Stimulated activated CD8-positive, alpha-beta memory T cell treated with anti-CD3 and anti-CD28 coated beads, Interleukin-4, amount 100 ng/mL, for 4 hours (primary cell): ENCODE results near the gene SYNPR.

Experiments used
- DNase-seq, 2 donors: peaks; one replicate each; pipeline ENCODE4 v3.0.0-alpha.2; 2020; ENCODE audit warnings: low read depth in 2 of 2, low spot score in 1 of 2

SYNPR gene

GRCh38 chr3:63383040-63383439 is 104.9 kb downstream of the SYNPR start:
- no peak for DNase-seq

GRCh38 chr3:63384382-63384781 is 106.3 kb downstream of the SYNPR start:
- no peak for DNase-seq

GRCh38 chr3:63385629-63386028 is 107.5 kb downstream of the SYNPR start:
- DNase-seq, result no peak

- DNase-seq, result no peak
These were observed 108.5 kb downstream of the SYNPR start for GRCh38 chr3:63386568-63386967.

GRCh38 chr3:63387568-63387967 is 109.5 kb downstream of the SYNPR start:
- DNase-seq, result no peak

GRCh38 chr3:63390710-63391230 is 112.7 kb downstream of the SYNPR start:
- DNase-seq, result no peak

GRCh38 chr3:63395960-63396359 is 117.9 kb downstream of the SYNPR start:
- DNase-seq, result no peak

GRCh38 chr3:63400246-63400860 is 122.2 kb downstream of the SYNPR start:
- DNase-seq, result no peak

GRCh38 chr3:63405882-63406281 is 127.8 kb downstream of the SYNPR start:
- no peak for DNase-seq

GRCh38 chr3:63413523-63413922 is 135.4 kb downstream of the SYNPR start:
- DNase-seq, result no peak

- no peak for DNase-seq
These were observed 136.5 kb downstream of the SYNPR start for GRCh38 chr3:63414607-63415006.

- no peak for DNase-seq
These were observed 151.8 kb downstream of the SYNPR start for GRCh38 chr3:63429905-63430304.

- DNase-seq, result no peak
These were observed 152.8 kb downstream of the SYNPR start for GRCh38 chr3:63430875-63431274.

GRCh38 chr3:63437858-63438257 is 159.8 kb downstream of the SYNPR start:
- DNase-seq, result no peak

GRCh38 chr3:63438826-63439371 is 160.8 kb downstream of the SYNPR start:
- no peak for DNase-seq

GRCh38 chr3:63441262-63441661 is 163.2 kb downstream of the SYNPR start:
- DNase-seq, result no peak

- DNase-seq, result no peak
These were observed 164.8 kb downstream of the SYNPR start for GRCh38 chr3:63442918-63443317.

- DNase-seq, result no peak
These were observed 171.9 kb downstream of the SYNPR start for GRCh38 chr3:63450023-63450422.

GRCh38 chr3:63450634-63451363 is 172.7 kb downstream of the SYNPR start:
- no peak for DNase-seq

GRCh38 chr3:63456901-63457300 is 178.8 kb downstream of the SYNPR start:
- no peak for DNase-seq

GRCh38 chr3:63458405-63458804 is 180.3 kb downstream of the SYNPR start:
- DNase-seq, result no peak

- no peak for DNase-seq
These were observed 184.6 kb downstream of the SYNPR start for GRCh38 chr3:63462732-63463131.
